ENCODE results near the gene DCAF11.
A peak's percentile ranks its signal among the peaks of the same experiment; 100 is the strongest.

Gene DCAF11

GRCh38 chr14:24159777-24160498 is 45.4 kb downstream of the DCAF11 start:
- peaks cover 6% of the 10 kb centered on the region for H3K4me1 ChIP-seq
- H3K4me3 ChIP-seq (ENCODE audit: low read depth, low read length), result no peak overlapping the region
- no peaks in the 10 kb centered on the region for H3K9me3 ChIP-seq (ENCODE audit: control insufficient read depth, low read length)
- no peak overlapping the region for H3K4me2 ChIP-seq (ENCODE audit: low read length)
- peaks cover 5% of the 10 kb centered on the region for H3K79me2 ChIP-seq
- H3K9ac ChIP-seq, result no peak overlapping the region
- no peaks in the 10 kb centered on the region for H3K27me3 ChIP-seq (ENCODE audit: control insufficient read depth, insufficient read depth, low read length)
- peak overlapping the region; percentile 83 for H3K27ac ChIP-seq
- H3K36me3 ChIP-seq (ENCODE audit: control insufficient read depth, insufficient read depth, low read length), result no peaks in the 10 kb centered on the region
- no peak overlapping the region for H2AFZ ChIP-seq
- TF ChIP-seq CTCF (IDR thresholded peaks at IDR 0.05), result no peak

- no peaks in the 10 kb centered on the region for H3K27me3 ChIP-seq (ENCODE audit: control insufficient read depth, insufficient read depth, low read length)
- peak overlapping the region; percentile 83 for H3K27ac ChIP-seq
- peaks cover 6% of the 10 kb centered on the region for H3K4me1 ChIP-seq
- no peak overlapping the region for H3K4me3 ChIP-seq (ENCODE audit: low read depth, low read length)
- no peak overlapping the region for H3K4me2 ChIP-seq (ENCODE audit: low read length)
- no peak for TF ChIP-seq CTCF (IDR thresholded peaks at IDR 0.05)
- no peaks in the 10 kb centered on the region for H3K9me3 ChIP-seq (ENCODE audit: control insufficient read depth, low read length)
- peak overlapping the region; percentile 43 for H2AFZ ChIP-seq
- peaks cover 5% of the 10 kb centered on the region for H3K79me2 ChIP-seq
- no peaks in the 10 kb centered on the region for H3K36me3 ChIP-seq (ENCODE audit: control insufficient read depth, insufficient read depth, low read length)
- H3K9ac ChIP-seq, result no peak overlapping the region
Observed at GRCh38 chr14:24160499-24160849, 45.9 kb downstream of the DCAF11 start.

- H3K4me3 ChIP-seq (ENCODE audit: low read depth, low read length), result peak within 1 kb of the TSS; percentile 69
- peaks cover 6% of the 10 kb centered on the region for H3K4me1 ChIP-seq
- TF ChIP-seq CTCF (IDR thresholded peaks at IDR 0.05), result peak; percentile 99
- H2AFZ ChIP-seq, result peak within 1 kb of the TSS; percentile 43
- peak within 1 kb of the TSS; percentile 67 for H3K4me2 ChIP-seq (ENCODE audit: low read length)
- no peak within 1 kb of the TSS for H3K9ac ChIP-seq
- H3K36me3 ChIP-seq (ENCODE audit: control insufficient read depth, insufficient read depth, low read length), result no peaks in the 10 kb centered on the region
- H3K27ac ChIP-seq, result peak within 1 kb of the TSS; percentile 83
- no peaks in the 10 kb centered on the region for H3K9me3 ChIP-seq (ENCODE audit: control insufficient read depth, low read length)
- no peaks in the 10 kb centered on the region for H3K27me3 ChIP-seq (ENCODE audit: control insufficient read depth, insufficient read depth, low read length)
- peaks cover 5% of the 10 kb centered on the region for H3K79me2 ChIP-seq
Observed at GRCh38 chr14:24160850-24161804, 46.5 kb downstream of the DCAF11 start, which contains the start of gene IRF9. Gene IRF9, plus strand, starts transcription at chr14:24161265. Its CDS starts 880 bp downstream, at chr14:24162145.

GRCh38 chr14:24162093-24162492 is 47.5 kb downstream of the DCAF11 start:
- Histone ChIP-seq H3K27me3 (ENCODE audit: control insufficient read depth, insufficient read depth, low read length) (no peaks in the 10 kb centered on the region), H3K4me1 (peaks cover 6% of the 10 kb centered on the region), H3K4me2 (ENCODE audit: low read length) (peak overlapping the region; percentile 67), H3K36me3 (ENCODE audit: control insufficient read depth, insufficient read depth, low read length) (no peaks in the 10 kb centered on the region), H3K79me2 (peaks cover 5% of the 10 kb centered on the region), H3K9me3 (ENCODE audit: control insufficient read depth, low read length) (no peaks in the 10 kb centered on the region), H3K27ac (peak overlapping the region; percentile 83), H3K4me3 (ENCODE audit: low read depth, low read length) (peak overlapping the region; percentile 69), H2AFZ (no peak overlapping the region), H3K9ac (no peak overlapping the region)
- TF ChIP-seq CTCF (IDR thresholded peaks at IDR 0.05), result no peak
